Loucy (cell line): ENCODE results near the gene KIZ.

Experiments used
- CTCF ChIP-seq: fragments of 200-600 bp; sonication (generic); conservative IDR thresholded peaks from 2 replicates; pipeline ENCODE4 v1.5.1; 2014; ENCODE audit warnings: mild to moderate bottlenecking, antibody characterized with exemption, low read length
- EZH2phosphoT487 ChIP-seq: fragments of 200-600 bp; IDR thresholded peaks from 2 replicates; pipeline ENCODE4 v1.6.1; 2018; ENCODE audit warnings: antibody characterized with exemption, mild to moderate bottlenecking, moderate library complexity, borderline replicate concordance

DNA sequence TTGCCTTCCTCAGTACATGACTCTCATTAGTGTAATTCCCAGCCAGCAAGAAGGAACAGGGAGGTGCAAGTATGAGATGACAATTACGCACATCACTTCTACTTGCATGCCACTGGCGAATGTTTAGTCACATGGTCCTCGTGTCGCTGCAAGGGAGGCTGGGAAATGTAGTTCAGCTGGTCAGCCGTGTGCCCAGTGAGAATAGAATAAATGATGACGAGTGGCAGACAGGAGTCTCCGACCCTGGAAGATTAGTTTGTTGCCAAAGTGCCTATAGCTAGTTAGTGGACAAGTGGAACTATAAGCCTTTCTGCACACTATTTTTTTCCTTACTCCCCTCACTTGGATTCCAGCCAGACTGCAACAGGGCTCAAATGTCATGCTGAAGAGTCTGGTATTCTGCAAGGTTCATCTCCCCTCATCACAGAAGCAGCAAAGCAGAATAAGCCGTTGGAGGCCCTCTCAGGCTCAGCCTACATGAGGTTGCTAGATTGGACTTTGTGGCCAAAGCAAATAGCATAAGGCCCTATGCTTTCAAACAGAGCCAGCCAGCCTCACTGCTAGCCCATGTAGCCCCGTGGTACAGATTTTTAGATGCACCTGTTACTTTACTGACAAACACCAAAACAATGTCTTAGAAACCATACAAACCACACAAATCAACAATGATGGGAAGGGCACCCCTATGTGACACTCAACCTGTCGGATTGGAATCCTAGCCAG lies 29.4 kb upstream of the KIZ start:
- no peak for TF ChIP-seq CTCF
- TF ChIP-seq EZH2phosphoT487: no peak
